Measurements from ENCODE around the gene RASGRF1. TPM values are rescaled to one million over a fixed set of nuclear protein-coding genes. Genes with fewer than 3 reads are reported as not detected.

The RASGRF1 gene
- polyA plus RNA-seq, 1 donor from 2014 or later, result 11.0 TPM

DNA sequence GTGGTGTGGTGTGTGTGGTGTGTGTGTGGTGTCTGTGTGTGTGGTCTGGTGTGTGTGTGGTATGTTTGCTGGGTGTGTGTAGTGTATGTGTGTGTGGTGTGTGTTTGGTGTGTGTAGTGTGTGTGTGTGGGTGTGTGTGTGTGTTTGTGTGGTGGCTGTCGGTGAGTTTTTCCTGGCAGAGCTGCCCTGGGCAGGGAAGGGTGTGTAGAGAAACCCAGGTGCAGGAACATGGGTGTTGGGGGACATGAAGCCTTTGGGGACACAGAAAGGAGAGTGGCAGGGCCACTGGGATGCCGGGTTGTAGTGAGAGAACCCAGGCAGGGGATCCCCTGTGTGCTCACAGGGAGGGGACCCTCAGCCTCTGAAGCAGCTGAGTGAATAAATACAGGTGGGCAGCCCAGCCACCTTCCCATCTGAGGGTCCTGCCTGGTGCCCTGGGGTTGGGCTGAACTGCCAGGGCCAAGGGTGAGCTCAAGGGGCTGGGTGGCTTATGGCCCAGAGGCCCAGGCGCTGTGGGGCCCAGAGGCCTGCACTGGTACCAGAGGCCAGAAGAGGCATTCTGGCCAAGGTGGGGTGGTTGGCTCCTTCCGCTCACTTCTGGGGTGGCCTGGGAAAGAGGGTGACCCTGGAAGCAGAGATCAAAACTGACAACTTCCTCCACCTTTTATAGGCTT lies 97.2 kb downstream of the RASGRF1 start:
- H4K20me1 ChIP-seq (ENCODE audit: insufficient read depth), result no peaks in the 10 kb centered on the region
- no peak for TF ChIP-seq MXI1 (conservative IDR thresholded peaks at IDR 0.05; ENCODE audit: poor library complexity, severe bottlenecking)
- no peak for TF ChIP-seq EP300 (conservative IDR thresholded peaks at IDR 0.05; ENCODE audit: poor library complexity, severe bottlenecking)
- no peak for TF ChIP-seq RAD21 (conservative IDR thresholded peaks at IDR 0.05)
- no peak for TF ChIP-seq EZH2 (IDR thresholded peaks at IDR 0.05; ENCODE audit: borderline replicate concordance, insufficient read depth, low read length, poor library complexity, severe bottlenecking)
- TF ChIP-seq TAF1 (IDR thresholded peaks at IDR 0.05; ENCODE audit: low read depth), result no peak
- no peak for TF ChIP-seq POLR2AphosphoS5 (IDR thresholded peaks at IDR 0.05)
- TF ChIP-seq SMC3 (conservative IDR thresholded peaks at IDR 0.05; ENCODE audit: poor library complexity), result no peak
- TF ChIP-seq, protein P1, sequence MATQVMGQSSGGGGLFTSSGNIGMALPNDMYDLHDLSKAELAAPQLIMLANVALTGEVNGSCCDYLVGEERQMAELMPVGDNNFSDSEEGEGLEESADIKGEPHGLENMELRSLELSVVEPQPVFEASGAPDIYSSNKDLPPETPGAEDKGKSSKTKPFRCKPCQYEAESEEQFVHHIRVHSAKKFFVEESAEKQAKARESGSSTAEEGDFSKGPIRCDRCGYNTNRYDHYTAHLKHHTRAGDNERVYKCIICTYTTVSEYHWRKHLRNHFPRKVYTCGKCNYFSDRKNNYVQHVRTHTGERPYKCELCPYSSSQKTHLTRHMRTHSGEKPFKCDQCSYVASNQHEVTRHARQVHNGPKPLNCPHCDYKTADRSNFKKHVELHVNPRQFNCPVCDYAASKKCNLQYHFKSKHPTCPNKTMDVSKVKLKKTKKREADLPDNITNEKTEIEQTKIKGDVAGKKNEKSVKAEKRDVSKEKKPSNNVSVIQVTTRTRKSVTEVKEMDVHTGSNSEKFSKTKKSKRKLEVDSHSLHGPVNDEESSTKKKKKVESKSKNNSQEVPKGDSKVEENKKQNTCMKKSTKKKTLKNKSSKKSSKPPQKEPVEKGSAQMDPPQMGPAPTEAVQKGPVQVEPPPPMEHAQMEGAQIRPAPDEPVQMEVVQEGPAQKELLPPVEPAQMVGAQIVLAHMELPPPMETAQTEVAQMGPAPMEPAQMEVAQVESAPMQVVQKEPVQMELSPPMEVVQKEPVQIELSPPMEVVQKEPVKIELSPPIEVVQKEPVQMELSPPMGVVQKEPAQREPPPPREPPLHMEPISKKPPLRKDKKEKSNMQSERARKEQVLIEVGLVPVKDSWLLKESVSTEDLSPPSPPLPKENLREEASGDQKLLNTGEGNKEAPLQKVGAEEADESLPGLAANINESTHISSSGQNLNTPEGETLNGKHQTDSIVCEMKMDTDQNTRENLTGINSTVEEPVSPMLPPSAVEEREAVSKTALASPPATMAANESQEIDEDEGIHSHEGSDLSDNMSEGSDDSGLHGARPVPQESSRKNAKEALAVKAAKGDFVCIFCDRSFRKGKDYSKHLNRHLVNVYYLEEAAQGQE (IDR thresholded peaks at IDR 0.05; ENCODE audit: borderline replicate concordance), result no peak
- no peaks in the 10 kb centered on the region for H3K79me2 ChIP-seq (replicated peaks; ENCODE audit: insufficient read depth, low read length)
- H3F3A ChIP-seq (ENCODE audit: insufficient read depth, low read length, poor library complexity, severe bottlenecking), result no peaks in the 10 kb centered on the region
- H3K4me3 ChIP-seq (ENCODE audit: low read length), result no peak overlapping the region
- H3K27ac ChIP-seq (ENCODE audit: low read length), result no peak overlapping the region
- H3K36me3 ChIP-seq (ENCODE audit: insufficient read depth, low read length), result no peaks in the 10 kb centered on the region
- no peaks in the 10 kb centered on the region for H3K9me2 ChIP-seq (ENCODE audit: insufficient read depth, low read length)
- H3K9ac ChIP-seq (ENCODE audit: low read length), result no peak overlapping the region
- no peaks in the 10 kb centered on the region for H3K27me3 ChIP-seq (ENCODE audit: insufficient read depth, low read depth, low read length)
- H2AFZ ChIP-seq (ENCODE audit: low read depth, low read length), result no peak overlapping the region
- no peaks in the 10 kb centered on the region for H3K9me3 ChIP-seq (ENCODE audit: low read length)
- no peak overlapping the region for H3K4me2 ChIP-seq (ENCODE audit: low read length)

DNA sequence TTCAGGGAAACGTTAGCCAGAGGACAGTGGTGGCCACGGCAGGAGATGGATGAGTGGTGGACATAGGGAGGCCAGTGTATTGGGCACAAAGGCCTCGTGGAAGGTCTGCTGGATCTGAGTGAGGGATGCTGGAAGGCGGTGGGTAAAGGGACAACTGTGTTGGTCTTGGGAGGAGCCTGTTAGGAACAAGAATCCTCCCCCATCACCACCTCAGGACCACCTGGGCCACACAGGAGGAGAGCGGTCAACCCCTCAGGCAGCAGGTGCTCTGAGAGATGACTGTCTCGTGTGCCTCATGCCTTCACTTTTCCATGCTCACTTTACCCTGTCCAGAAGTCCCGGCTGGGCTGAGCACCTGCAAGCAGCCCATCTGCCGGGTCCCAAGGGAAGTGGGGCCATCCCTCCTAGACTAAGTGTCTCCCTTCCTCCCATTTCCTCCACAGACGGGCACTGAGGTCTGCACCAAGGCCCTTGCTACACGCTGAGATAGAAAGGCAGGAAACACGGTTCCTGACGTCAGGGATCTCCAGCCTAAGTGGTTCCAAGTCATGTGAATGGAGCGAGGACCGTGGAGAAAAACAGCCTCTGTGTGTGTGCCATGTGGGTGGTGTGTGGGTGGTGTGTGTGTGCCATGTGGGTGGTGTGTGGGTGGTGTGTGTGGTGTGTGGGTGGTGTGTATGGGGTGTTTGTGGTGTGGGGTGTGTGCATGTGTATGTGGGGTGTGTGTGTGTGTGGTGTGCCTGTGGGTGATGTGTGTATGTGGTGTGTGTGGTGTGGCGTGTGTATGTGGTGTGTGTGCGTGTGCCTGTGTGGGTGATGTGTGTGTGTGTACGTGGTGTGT lies 97.9 kb downstream of the RASGRF1 start:
- H2AFZ ChIP-seq (ENCODE audit: low read depth, low read length), result no peak overlapping the region
- H3K27me3 ChIP-seq (ENCODE audit: insufficient read depth, low read depth, low read length), result no peaks in the 10 kb centered on the region

More for the DNA sequence above, 97.9 kb downstream of the RASGRF1 start:
- no peak overlapping the region for H3K4me3 ChIP-seq (ENCODE audit: low read length)
- H3K9ac ChIP-seq (ENCODE audit: low read length), result no peak overlapping the region
- H3K9me3 ChIP-seq (ENCODE audit: low read length), result no peaks in the 10 kb centered on the region
- H3K4me2 ChIP-seq (ENCODE audit: low read length), result no peak overlapping the region
- no peaks in the 10 kb centered on the region for H3K36me3 ChIP-seq (ENCODE audit: insufficient read depth, low read length)
- H4K20me1 ChIP-seq (ENCODE audit: insufficient read depth), result no peaks in the 10 kb centered on the region
- H3K79me2 ChIP-seq (replicated peaks; ENCODE audit: insufficient read depth, low read length), result no peaks in the 10 kb centered on the region
- H3K27ac ChIP-seq (ENCODE audit: low read length), result no peak overlapping the region
- no peaks in the 10 kb centered on the region for H3F3A ChIP-seq (ENCODE audit: insufficient read depth, low read length, poor library complexity, severe bottlenecking)
- TF ChIP-seq RAD21 (conservative IDR thresholded peaks at IDR 0.05) (no peak), TAF1 (IDR thresholded peaks at IDR 0.05; ENCODE audit: low read depth) (no peak), EP300 (conservative IDR thresholded peaks at IDR 0.05; ENCODE audit: poor library complexity, severe bottlenecking) (no peak), SMC3 (conservative IDR thresholded peaks at IDR 0.05; ENCODE audit: poor library complexity) (no peak), MXI1 (conservative IDR thresholded peaks at IDR 0.05; ENCODE audit: poor library complexity, severe bottlenecking) (no peak), POLR2AphosphoS5 (IDR thresholded peaks at IDR 0.05) (no peak), EZH2 (IDR thresholded peaks at IDR 0.05; ENCODE audit: borderline replicate concordance, insufficient read depth, low read length, poor library complexity, severe bottlenecking) (no peak)
- TF ChIP-seq, protein P1 (IDR thresholded peaks at IDR 0.05; ENCODE audit: borderline replicate concordance), result no peak
- TF ChIP-seq, protein P2, sequence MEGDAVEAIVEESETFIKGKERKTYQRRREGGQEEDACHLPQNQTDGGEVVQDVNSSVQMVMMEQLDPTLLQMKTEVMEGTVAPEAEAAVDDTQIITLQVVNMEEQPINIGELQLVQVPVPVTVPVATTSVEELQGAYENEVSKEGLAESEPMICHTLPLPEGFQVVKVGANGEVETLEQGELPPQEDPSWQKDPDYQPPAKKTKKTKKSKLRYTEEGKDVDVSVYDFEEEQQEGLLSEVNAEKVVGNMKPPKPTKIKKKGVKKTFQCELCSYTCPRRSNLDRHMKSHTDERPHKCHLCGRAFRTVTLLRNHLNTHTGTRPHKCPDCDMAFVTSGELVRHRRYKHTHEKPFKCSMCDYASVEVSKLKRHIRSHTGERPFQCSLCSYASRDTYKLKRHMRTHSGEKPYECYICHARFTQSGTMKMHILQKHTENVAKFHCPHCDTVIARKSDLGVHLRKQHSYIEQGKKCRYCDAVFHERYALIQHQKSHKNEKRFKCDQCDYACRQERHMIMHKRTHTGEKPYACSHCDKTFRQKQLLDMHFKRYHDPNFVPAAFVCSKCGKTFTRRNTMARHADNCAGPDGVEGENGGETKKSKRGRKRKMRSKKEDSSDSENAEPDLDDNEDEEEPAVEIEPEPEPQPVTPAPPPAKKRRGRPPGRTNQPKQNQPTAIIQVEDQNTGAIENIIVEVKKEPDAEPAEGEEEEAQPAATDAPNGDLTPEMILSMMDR (IDR thresholded peaks at IDR 0.05; ENCODE audit: poor library complexity, severe bottlenecking), result no peak
- H3K9me2 ChIP-seq (ENCODE audit: insufficient read depth, low read length), result no peaks in the 10 kb centered on the region

All from neural cell (in vitro differentiated cells).